ENCODE data around the gene FRMD4B. TPM values are rescaled to one million over a fixed set of nuclear protein-coding genes. Genes with fewer than 3 reads are reported as not detected.

FRMD4B gene
- 10 to 100 TPM in 1 of 3 donors, 1 to 10 TPM in 2; 8.5 to 19.8 (median 9.4) TPM for total RNA-seq
- total RNA-seq (2013): 27.1 TPM

- Histone ChIP-seq H3K4me1 (ENCODE audit: control insufficient read depth, insufficient read depth, low read length) (peaks cover 24% of the 10 kb centered on the region), H3K9me3 (ENCODE audit: control insufficient read depth, insufficient read depth, low read length) (no peaks in the 10 kb centered on the region), H3K4me3 (ENCODE audit: low read length) (peak within 1 kb of the TSS; percentile 53), H3K27ac (ENCODE audit: low read length) (no peak within 1 kb of the TSS), H3K36me3 (ENCODE audit: control insufficient read depth, insufficient read depth, low read length) (no peaks in the 10 kb centered on the region), H3K27me3 (ENCODE audit: control insufficient read depth, insufficient read depth, low read length) (peaks cover 4% of the 10 kb centered on the region)
- WGBS (ENCODE audit: insufficient coverage): under 1% methylated on average over 65 of the region's 65 CpGs
- intact Hi-C loops (cut with micrococcal nuclease): no loop called here
- TF ChIP-seq, protein P1, sequence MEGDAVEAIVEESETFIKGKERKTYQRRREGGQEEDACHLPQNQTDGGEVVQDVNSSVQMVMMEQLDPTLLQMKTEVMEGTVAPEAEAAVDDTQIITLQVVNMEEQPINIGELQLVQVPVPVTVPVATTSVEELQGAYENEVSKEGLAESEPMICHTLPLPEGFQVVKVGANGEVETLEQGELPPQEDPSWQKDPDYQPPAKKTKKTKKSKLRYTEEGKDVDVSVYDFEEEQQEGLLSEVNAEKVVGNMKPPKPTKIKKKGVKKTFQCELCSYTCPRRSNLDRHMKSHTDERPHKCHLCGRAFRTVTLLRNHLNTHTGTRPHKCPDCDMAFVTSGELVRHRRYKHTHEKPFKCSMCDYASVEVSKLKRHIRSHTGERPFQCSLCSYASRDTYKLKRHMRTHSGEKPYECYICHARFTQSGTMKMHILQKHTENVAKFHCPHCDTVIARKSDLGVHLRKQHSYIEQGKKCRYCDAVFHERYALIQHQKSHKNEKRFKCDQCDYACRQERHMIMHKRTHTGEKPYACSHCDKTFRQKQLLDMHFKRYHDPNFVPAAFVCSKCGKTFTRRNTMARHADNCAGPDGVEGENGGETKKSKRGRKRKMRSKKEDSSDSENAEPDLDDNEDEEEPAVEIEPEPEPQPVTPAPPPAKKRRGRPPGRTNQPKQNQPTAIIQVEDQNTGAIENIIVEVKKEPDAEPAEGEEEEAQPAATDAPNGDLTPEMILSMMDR (IDR thresholded peaks at IDR 0.05): peak; percentile 22
- DNase-seq (peak; percentile 26 to 37), ATAC-seq (peak; percentile 76 to 79 (median 79))
- no peaks in the 10 kb centered on the region for H3K36me3 Mint-ChIP-seq
- H3K27ac Mint-ChIP-seq: peak within 1 kb of the TSS; percentile 58 to 74
- H3K27me3 Mint-ChIP-seq (ENCODE audit: low read depth in 2 of 2): no peaks in the 10 kb centered on the region
- H3K4me1 Mint-ChIP-seq: peaks cover 27 to 31% of the 10 kb centered on the region in 2 donors
- H3K9me3 Mint-ChIP-seq: no peaks in the 10 kb centered on the region
- peak within 1 kb of the TSS; percentile 92 for H3K4me3 Mint-ChIP-seq
Observed at GRCh38 chr3:69385723-69386555, at the start of gene FRMD4B. Gene FRMD4B (minus strand): TSS chr3:69386088. CDS start chr3:69385989, 99 bp downstream.

GRCh38 chr3:69433969-69434325 lies 48.1 kb upstream of the FRMD4B start:
- no peak overlapping the region for H3K27ac Mint-ChIP-seq
- no peaks in the 10 kb centered on the region for H3K9me3 Mint-ChIP-seq
- peaks cover 8 to 13% of the 10 kb centered on the region in 2 donors for H3K27me3 Mint-ChIP-seq (ENCODE audit: low read depth in 2 of 2)
- no peak overlapping the region for H3K27ac ChIP-seq (ENCODE audit: low read length)
- H3K4me1 Mint-ChIP-seq: peaks cover 0 to 4% of the 10 kb centered on the region in 2 donors
- intact Hi-C loops (cut with micrococcal nuclease): no loop called here
- no peak overlapping the region for H3K4me3 ChIP-seq (ENCODE audit: low read length)
- no peaks in the 10 kb centered on the region for H3K4me1 ChIP-seq (ENCODE audit: control insufficient read depth, insufficient read depth, low read length)
- no peaks in the 10 kb centered on the region for H3K36me3 ChIP-seq (ENCODE audit: control insufficient read depth, insufficient read depth, low read length)
- H3K4me3 Mint-ChIP-seq: no peak overlapping the region
- 30% methylated on average over 4 of the region's 4 CpGs for WGBS (ENCODE audit: insufficient coverage)
- no peaks in the 10 kb centered on the region for H3K27me3 ChIP-seq (ENCODE audit: control insufficient read depth, insufficient read depth, low read length)
- ATAC-seq: no peak
- no peak for DNase-seq
- no peaks in the 10 kb centered on the region for H3K9me3 ChIP-seq (ENCODE audit: control insufficient read depth, insufficient read depth, low read length)
- no peaks in the 10 kb centered on the region for H3K36me3 Mint-ChIP-seq
- TF ChIP-seq, protein P1 (IDR thresholded peaks at IDR 0.05): no peak

- no peaks in the 10 kb centered on the region for H3K36me3 Mint-ChIP-seq
- ATAC-seq (peak in 2 of 3 donors; percentile 48 to 63), DNase-seq (peak in 1 of 2 donors; percentile 12)
- H3K4me1 ChIP-seq (ENCODE audit: control insufficient read depth, insufficient read depth, low read length): no peaks in the 10 kb centered on the region
- H3K27ac ChIP-seq (ENCODE audit: low read length): no peak overlapping the region
- H3K4me3 Mint-ChIP-seq: no peak overlapping the region
- 87% methylated on average over 6 of the region's 6 CpGs for WGBS (ENCODE audit: insufficient coverage)
- peaks cover 0 to 4% of the 10 kb centered on the region in 2 donors for H3K4me1 Mint-ChIP-seq
- intact Hi-C loops (cut with micrococcal nuclease): no loop called here
- no peaks in the 10 kb centered on the region for H3K9me3 ChIP-seq (ENCODE audit: control insufficient read depth, insufficient read depth, low read length)
- H3K27me3 Mint-ChIP-seq (ENCODE audit: low read depth in 2 of 2): peaks cover 11 to 13% of the 10 kb centered on the region in 2 donors
- no peak overlapping the region for H3K4me3 ChIP-seq (ENCODE audit: low read length)
- no peaks in the 10 kb centered on the region for H3K27me3 ChIP-seq (ENCODE audit: control insufficient read depth, insufficient read depth, low read length)
- H3K36me3 ChIP-seq (ENCODE audit: control insufficient read depth, insufficient read depth, low read length): no peaks in the 10 kb centered on the region
- H3K9me3 Mint-ChIP-seq: no peaks in the 10 kb centered on the region
- no peak overlapping the region for H3K27ac Mint-ChIP-seq
- TF ChIP-seq, protein P1 (IDR thresholded peaks at IDR 0.05): no peak
Observed at GRCh38 chr3:69433121-69433968, 47.5 kb upstream of the FRMD4B start.

All from natural killer cell (primary cell).